GM19025 (cell line): ENCODE results near the gene FBXL7.

ENCODE experiments used
- ATAC-seq: cut with Tn5 transposase; IDR thresholded peaks from one replicate; pipeline ENCODE4 v1.9.1; 2021; ENCODE audit warnings: mild to moderate bottlenecking, low read depth, moderate library complexity; ENCODE audit not compliant: unreplicated experiment

FBXL7 gene

DNA sequence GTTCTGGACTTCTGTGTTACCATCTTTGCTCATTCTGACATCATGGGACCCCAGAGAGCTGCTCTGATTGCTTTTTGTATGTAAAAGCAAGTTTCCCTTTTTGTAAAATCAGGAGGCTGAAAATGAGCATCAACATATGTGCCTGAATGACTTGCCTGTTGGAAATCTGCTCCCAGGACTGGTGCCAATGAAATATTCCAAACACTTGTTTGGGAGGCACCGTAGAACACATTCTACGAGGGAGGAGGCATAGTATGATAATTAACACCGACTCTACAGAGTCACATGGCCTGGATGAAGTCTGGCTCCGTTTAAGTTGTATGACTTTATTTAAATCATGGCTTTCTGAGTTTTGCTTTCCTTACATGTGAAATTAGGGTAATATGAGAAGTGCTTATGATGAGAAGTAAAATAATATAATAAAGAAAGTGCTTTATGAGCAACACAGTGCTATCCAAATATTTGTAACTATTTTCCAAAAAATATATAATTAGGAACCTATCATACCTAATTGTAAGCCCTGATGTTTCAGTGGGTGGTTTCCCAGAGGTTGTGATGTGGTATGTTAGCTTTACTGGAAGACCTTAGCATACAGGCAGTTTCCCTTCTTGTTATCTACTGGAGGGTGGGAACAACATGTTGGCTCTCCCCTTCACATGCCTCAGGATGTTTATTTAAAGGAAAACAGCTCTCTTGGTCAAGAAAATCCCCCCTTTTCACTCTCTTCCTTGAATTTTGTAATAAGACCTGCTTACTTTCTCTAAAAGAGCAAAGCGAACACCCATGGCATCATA is 238.1 kb downstream of the FBXL7 start:
- no peak for ATAC-seq

- no peak for ATAC-seq
These were observed 240.4 kb downstream of the FBXL7 start for GRCh38 chr5:15740383-15740782.

DNA sequence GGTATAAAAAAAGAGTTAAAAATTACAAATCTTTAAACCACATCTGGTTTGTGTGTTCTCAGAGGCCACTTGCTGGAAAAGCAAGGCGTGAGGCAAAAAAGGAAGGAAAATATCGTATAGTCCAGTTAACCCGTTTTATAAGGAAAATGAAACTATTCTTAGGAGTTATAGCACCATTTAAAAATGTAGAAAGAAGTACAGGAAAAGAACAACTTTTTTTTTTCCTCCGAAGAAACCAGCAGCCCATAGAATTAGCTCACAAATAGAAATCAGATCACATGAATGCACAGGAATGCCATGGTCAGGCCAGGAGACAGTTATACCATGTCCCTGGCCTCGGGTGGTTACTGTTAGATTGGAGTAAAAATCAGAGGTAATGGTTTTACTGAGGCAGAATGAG is 241.6 kb downstream of the FBXL7 start:
- no peak for ATAC-seq

GRCh38 chr5:15746833-15747232 is 246.9 kb downstream of the FBXL7 start:
- no peak for ATAC-seq

- no peak for ATAC-seq
These were observed 248.3 kb downstream of the FBXL7 start for GRCh38 chr5:15748266-15748665.

- no peak for ATAC-seq
These were observed 252.8 kb downstream of the FBXL7 start for GRCh38 chr5:15752663-15753285.

DNA sequence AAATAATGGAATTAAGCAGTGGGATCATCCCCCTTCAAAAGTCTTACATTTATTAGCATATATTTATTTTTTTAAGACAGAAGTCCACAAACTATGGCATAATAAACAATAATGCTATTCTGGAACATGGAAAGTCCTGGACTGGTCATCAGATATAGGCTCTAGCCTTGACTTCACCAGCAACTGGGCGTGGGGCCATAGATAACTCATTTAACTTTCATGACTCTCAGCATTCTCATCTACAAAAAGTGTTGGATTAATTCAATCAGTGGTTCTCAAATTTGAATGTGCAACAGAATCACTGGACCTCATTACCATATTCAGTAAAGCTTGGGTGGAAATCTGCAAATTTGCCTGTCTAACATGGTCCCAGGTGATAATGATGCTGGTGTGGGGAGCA is 253.8 kb downstream of the FBXL7 start:
- ATAC-seq: no peak

DNA sequence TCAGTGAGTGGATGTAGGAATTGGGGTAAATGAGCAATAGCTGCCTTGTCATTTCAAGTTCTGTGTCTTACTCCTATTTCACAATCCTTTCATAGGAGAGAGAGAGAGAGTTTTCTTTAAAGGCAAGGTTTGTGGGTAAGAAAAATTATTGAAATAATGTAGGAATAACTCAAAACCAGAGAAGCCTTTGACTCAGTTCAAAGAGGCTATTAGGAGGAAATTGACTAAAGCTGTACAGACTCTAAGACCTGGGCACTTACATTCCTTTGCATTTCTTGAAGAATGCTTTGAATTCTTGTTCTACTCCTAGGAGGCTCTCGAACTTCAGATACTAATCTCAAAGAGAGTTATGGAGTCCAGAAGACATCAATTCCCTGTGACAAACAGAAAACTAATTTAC is 257.1 kb downstream of the FBXL7 start:
- no peak for ATAC-seq

DNA sequence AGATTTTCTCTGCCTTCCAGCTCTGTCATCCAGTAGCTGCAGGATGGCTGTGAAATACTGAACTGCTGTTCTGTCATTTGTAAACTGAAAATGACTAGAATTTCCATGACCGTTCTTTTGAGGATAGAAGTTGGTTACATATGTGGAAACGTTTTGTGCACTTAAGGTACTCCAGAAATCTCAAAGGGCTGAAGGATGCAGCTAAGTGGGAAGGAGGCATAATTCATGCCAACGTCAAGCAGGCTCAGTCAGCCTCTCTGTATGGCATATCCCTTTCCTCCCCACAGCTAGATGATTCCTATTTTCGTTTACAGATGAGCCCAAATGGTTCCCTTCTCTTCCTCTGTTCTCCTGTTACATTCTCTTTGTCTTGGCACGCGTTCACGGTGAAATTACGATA is 257.6 kb downstream of the FBXL7 start:
- no peak for ATAC-seq

DNA sequence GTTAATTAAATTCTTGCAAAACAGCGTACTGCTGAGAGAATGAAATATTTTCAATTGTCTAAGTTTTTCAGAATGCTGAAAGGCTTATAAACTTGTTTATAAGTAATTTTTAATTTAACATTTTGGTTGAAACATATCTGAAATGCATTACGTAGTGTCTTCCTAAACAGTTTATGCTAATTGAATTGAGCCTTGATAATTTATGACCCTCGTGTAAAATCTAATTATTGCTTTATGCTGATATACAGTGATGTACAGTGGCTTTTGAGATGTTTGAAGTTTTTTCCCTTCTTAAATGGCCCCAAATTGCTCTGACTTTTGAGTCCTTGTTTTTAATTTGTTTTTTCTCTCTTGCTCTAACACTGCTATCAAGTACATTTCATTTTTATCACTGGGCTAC is 262.7 kb downstream of the FBXL7 start:
- no peak for ATAC-seq

DNA sequence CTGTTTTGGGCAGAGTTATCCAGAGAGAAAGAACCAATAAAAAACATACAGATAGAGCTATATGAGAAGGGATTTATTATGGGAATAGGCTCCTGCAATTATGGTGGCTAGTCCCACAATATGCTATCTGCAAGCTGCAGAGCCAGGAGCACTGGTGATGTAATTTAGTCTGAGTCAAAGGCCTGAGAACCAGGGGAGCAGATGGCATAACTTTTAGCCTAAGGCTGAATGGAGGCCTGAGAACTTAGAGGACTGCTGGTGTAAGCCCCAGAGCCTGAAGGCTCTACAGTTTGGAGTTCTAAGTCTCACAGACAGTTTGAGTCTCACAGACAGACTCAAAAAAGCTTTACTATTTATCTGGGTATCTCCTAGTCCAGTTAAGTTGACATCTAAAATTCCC is 263.8 kb downstream of the FBXL7 start:
- no peak for ATAC-seq

DNA sequence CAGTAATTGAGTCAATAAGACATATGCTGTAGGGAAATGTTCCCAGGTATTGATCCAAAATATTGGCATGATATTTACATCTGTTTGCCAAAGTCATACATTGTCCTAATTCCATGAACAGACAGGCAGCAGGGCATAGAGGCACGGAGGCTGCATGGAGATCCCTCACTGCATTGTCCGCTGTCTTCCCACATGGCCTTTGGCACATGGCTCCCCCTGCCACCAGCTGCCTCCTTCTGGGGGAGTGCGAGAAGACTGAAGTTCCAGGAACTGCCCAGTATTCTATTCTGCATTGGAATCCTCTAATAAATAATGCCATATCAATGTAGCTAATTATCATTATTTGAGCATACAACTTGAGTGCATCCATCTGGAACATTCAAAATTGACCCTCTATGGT is 269.0 kb downstream of the FBXL7 start:
- no peak for ATAC-seq

- no peak for ATAC-seq
These were observed 272.2 kb downstream of the FBXL7 start for GRCh38 chr5:15772131-15772530.

GRCh38 chr5:15774632-15775031 is 274.7 kb downstream of the FBXL7 start:
- no peak for ATAC-seq

GRCh38 chr5:15776346-15776745 is 276.4 kb downstream of the FBXL7 start:
- ATAC-seq: no peak

DNA sequence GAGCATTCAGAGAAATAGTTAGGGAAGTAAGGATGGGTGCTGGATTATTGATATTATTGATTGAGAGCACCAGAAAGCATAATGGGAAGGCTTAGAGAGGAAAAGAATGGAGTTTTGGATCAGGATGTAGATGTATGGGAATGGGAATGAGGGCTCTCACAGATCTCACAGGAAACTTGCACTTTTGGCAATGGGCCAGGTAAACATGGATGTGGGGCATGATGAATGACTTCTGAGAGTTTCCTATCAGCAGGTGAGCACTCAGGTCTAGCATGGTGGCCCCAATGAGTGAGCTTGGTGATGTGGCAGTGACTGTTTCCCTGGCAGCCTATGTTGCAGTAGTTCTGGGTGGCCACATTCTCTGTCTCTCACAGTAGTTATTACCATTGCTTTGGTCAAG is 283.8 kb downstream of the FBXL7 start:
- ATAC-seq: no peak

DNA sequence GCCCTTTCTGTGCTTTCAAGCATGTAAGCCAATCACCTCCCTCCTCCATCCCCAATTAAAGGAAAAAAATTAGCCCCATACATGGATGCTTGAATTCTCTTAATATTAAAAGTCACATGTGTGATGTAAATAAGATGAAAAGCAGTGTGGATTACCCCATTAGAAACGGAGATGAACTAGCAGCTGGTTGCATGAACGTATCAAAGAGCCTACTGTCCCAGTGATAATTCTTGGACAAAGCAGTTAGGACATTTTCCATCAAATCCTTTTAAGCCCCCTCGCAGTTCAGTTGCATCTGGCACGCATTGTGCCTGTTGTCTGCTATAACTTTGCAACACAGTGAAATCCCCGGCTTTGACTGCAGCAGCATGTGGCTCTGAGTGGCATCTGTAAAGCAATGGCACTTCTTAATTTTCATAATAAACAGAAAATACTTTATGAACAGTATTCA is 285.6 kb downstream of the FBXL7 start:
- ATAC-seq: no peak

- no peak for ATAC-seq
These were observed 286.3 kb downstream of the FBXL7 start for GRCh38 chr5:15786326-15786725.

GRCh38 chr5:15786884-15787283 is 286.9 kb downstream of the FBXL7 start:
- no peak for ATAC-seq

- no peak for ATAC-seq
These were observed 287.7 kb downstream of the FBXL7 start for GRCh38 chr5:15787681-15788080.

DNA sequence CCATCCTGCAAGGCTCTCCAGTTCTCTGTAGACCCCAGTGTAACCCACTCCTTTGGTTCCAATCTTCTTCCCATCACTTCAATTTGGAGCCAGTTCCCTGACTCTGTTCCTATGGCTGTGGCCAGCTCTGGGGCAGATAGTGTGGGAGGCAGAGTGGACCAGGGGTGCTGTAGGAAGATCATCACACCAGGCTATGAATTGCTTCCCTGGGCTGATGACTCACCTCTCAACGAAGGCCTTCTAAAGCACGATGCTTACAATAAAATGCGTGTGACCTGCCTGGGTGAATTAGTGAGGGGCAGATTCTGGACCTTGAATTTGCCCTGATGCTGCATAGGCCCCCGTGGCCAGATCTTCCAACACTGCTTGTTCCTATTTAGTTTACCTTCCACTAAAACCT is 289.7 kb downstream of the FBXL7 start:
- no peak for ATAC-seq

GRCh38 chr5:15790446-15791018 is 290.6 kb downstream of the FBXL7 start:
- ATAC-seq: no peak
